Endothelial cell (in vitro differentiated cells): ENCODE results near the gene EXOC3L1. TPM values are rescaled to one million over a fixed set of nuclear protein-coding genes. Genes with fewer than 3 reads are reported as not detected.

Experiments
- DNase-seq: peaks from one replicate; pipeline ENCODE4 v3.0.0; 2021; ENCODE audit warnings: low spot score
- H3K27ac Mint-ChIP-seq: one replicate; pipeline ENCODE4 v1.8.0; 2021; ENCODE audit warnings: mixed read lengths, inconsistent platforms; ENCODE audit not compliant: unreplicated experiment
- H3K27me3 Mint-ChIP-seq: one replicate; pipeline ENCODE4 v1.8.0; 2021; ENCODE audit warnings: mild to moderate bottlenecking, moderate library complexity, mixed read lengths, inconsistent platforms; ENCODE audit not compliant: unreplicated experiment
- H3K36me3 Mint-ChIP-seq: one replicate; pipeline ENCODE4 v1.8.0; 2021; ENCODE audit warnings: mild to moderate bottlenecking, low read depth, mixed read lengths, inconsistent platforms; ENCODE audit not compliant: unreplicated experiment
- H3K4me1 Mint-ChIP-seq: one replicate; pipeline ENCODE4 v1.8.0; 2021; ENCODE audit warnings: mild to moderate bottlenecking, mixed read lengths, inconsistent platforms; ENCODE audit not compliant: unreplicated experiment
- H3K4me3 Mint-ChIP-seq: one replicate; pipeline ENCODE4 v1.8.0; 2021; ENCODE audit warnings: mild to moderate bottlenecking, mixed read lengths, inconsistent platforms; ENCODE audit not compliant: unreplicated experiment
- H3K9me3 Mint-ChIP-seq: one replicate; pipeline ENCODE4 v1.8.0; 2021; ENCODE audit warnings: mixed read lengths, inconsistent platforms; ENCODE audit not compliant: unreplicated experiment
- CTCF ChIP-seq: fragments of 200-600 bp; sonication (generic); IDR thresholded peaks from one replicate; pipeline ENCODE4 v1.5.0; 2021; ENCODE audit warnings: antibody characterized with exemption; ENCODE audit not compliant: unreplicated experiment
- total RNA-seq: library from RNA; stranded (reverse); fragmentation: NEBNext Ultra II Directional; extraction: Animal tissue kit (Norgen Biotek cat#: 25700); gene quantifications from one replicate; pipeline ENCODE4 v1.2.1, GENCODE V29; 2021; ENCODE audit not compliant: unreplicated experiment

EXOC3L1 gene
- total RNA-seq, 1 donor from 2014 or later = 150 TPM

- no peaks in the 10 kb centered on the region for H3K9me3 Mint-ChIP-seq
- H3K27ac Mint-ChIP-seq = peak within 1 kb of the TSS; percentile 24
- TF ChIP-seq CTCF = peak; percentile 66
- peaks cover 37% of the 10 kb centered on the region for H3K4me1 Mint-ChIP-seq
- H3K36me3 Mint-ChIP-seq = peaks cover 25% of the 10 kb centered on the region
- peak; percentile 71 for DNase-seq
- H3K27me3 Mint-ChIP-seq = peaks cover 19% of the 10 kb centered on the region
- peak within 1 kb of the TSS; percentile 82 for H3K4me3 Mint-ChIP-seq
Observed at GRCh38 chr16:67199011-67199807, 9.3 kb upstream of the EXOC3L1 start, which contains the start of gene ELMO3. ELMO3 (plus strand) TSS chr16:67199131; CDS start chr16:67199327, 196 bp downstream.

GRCh38 chr16:67198238-67198734 lies 8.3 kb upstream of the EXOC3L1 start:
- H3K4me3 Mint-ChIP-seq = no peak overlapping the region
- peaks cover 20% of the 10 kb centered on the region for H3K27me3 Mint-ChIP-seq
- peak; percentile 61 for TF ChIP-seq CTCF
- H3K27ac Mint-ChIP-seq = no peak overlapping the region
- peaks cover 34% of the 10 kb centered on the region for H3K36me3 Mint-ChIP-seq
- no peaks in the 10 kb centered on the region for H3K9me3 Mint-ChIP-seq
- peaks cover 46% of the 10 kb centered on the region for H3K4me1 Mint-ChIP-seq
- peak; percentile 60 for DNase-seq

- H3K36me3 Mint-ChIP-seq = peaks cover 38% of the 10 kb centered on the region
- peak overlapping the region; percentile 25 for H3K4me3 Mint-ChIP-seq
- no peak for TF ChIP-seq CTCF
- no peaks in the 10 kb centered on the region for H3K9me3 Mint-ChIP-seq
- no peak for DNase-seq
- H3K27me3 Mint-ChIP-seq = peaks cover 22% of the 10 kb centered on the region
- peak overlapping the region; percentile 9 for H3K27ac Mint-ChIP-seq
- peaks cover 49% of the 10 kb centered on the region for H3K4me1 Mint-ChIP-seq
Observed at GRCh38 chr16:67197704-67198103, 7.8 kb upstream of the EXOC3L1 start.

GRCh38 chr16:67196881-67197280 lies 6.9 kb upstream of the EXOC3L1 start:
- no peak for TF ChIP-seq CTCF
- Mint-ChIP-seq H3K36me3 (peaks cover 40% of the 10 kb centered on the region), H3K4me3 (peak overlapping the region; percentile 86), H3K27me3 (peaks cover 23% of the 10 kb centered on the region), H3K4me1 (peaks cover 52% of the 10 kb centered on the region), H3K9me3 (no peaks in the 10 kb centered on the region), H3K27ac (peak overlapping the region; percentile 61)
- DNase-seq = no peak

GRCh38 chr16:67195676-67196075 lies 5.7 kb upstream of the EXOC3L1 start:
- TF ChIP-seq CTCF = no peak
- Mint-ChIP-seq H3K4me1 (peaks cover 63% of the 10 kb centered on the region), H3K36me3 (peaks cover 40% of the 10 kb centered on the region), H3K27me3 (peaks cover 28% of the 10 kb centered on the region), H3K4me3 (peak overlapping the region; percentile 86), H3K9me3 (no peaks in the 10 kb centered on the region), H3K27ac (peak overlapping the region; percentile 72)
- no peak for DNase-seq
